Left lung (tissue), 10 donors: ENCODE measurements around the gene MREG. TPM values are rescaled to one million over a fixed set of nuclear protein-coding genes. Genes with fewer than 3 reads are reported as not detected.

Experiments
- ATAC-seq: fragments of 200-7000 bp; cut with Tn5 transposase; one replicate; pipeline ENCODE4 v1.9.1; 2020; ENCODE audit warnings: moderate library complexity
- DNase-seq, 4 donors: peaks; one replicate each; pipeline ENCODE4 v3.0.0-alpha.2; 2013 to 2020
- H3K27ac ChIP-seq, 2 donors: fragments of 200-600 bp; sonication (generic) in 1 of 2; one replicate each; pipeline versions ENCODE4 v1.5.0 to v1.8.0; 2020 to 2021
- H3K27me3 ChIP-seq, 2 donors: fragments of 200-600 bp; sonication (generic) in 1 of 2; one replicate each; pipeline versions ENCODE4 v1.5.0 to v1.8.0; 2020 to 2021
- H3K36me3 ChIP-seq, 2 donors: fragments of 200-600 bp; sonication (generic) in 1 of 2; one replicate each; pipeline versions ENCODE4 v1.5.0 to v1.8.0; 2020 to 2021
- H3K4me1 ChIP-seq, 2 donors: fragments of 200-600 bp; one replicate each; pipeline ENCODE4 v1.8.0; 2021
- H3K4me3 ChIP-seq, 2 donors: fragments of 200-600 bp; sonication (generic) in 1 of 2; one replicate each; pipeline versions ENCODE4 v1.5.0 to v1.8.0; 2020 to 2021; ENCODE audit warnings: mild to moderate bottlenecking in 1 of 2
- H3K9me3 ChIP-seq, 2 donors: fragments of 200-600 bp; sonication (generic) in 1 of 2; one replicate each; pipeline versions ENCODE4 v1.5.0 to v1.8.0; 2020 to 2021
- intact Hi-C, 2 donors: fragments of 100-400 bp; cut with DNase I; formaldehyde crosslinking; loops; one replicate each; pipeline versions ENCODE4 v1.11.2 to v1.14.2; 2022
- polyA plus RNA-seq, 6 donors: library from polyadenylated mRNA; unstranded; fragments of 120-200 nt; gene quantifications; one replicate each; pipeline ENCODE4 v1.2.1, GENCODE V29; 2013; ENCODE audit not compliant: insufficient read length in 6 of 6
- total RNA-seq, 2 donors: library from RNA; stranded (reverse); fragmentation: NEBNext Ultra II Directional; extraction: Animal tissue kit (Norgen Biotek cat#: 25700); gene quantifications; one replicate each; pipeline ENCODE4 v1.2.1, GENCODE V29; 2021
- TF ChIP-seq, protein P1 (sequence below), 2 donors: fragments of 200-600 bp; sonication (generic) in 1 of 2; IDR thresholded peaks; one replicate each; pipeline versions ENCODE4 v1.5.0 to v1.8.0; 2021; ENCODE audit warnings: antibody characterized with exemption in 2 of 2
- donor health status: DM: no; HTN: yes; CAD: no.
- donor health status: DM: no; HTN: no; CAD: no.

MREG gene
- total and polyA plus RNA-seq, 8 donors = 12.0 to 17.1 (median 15.0) TPM

DNA sequence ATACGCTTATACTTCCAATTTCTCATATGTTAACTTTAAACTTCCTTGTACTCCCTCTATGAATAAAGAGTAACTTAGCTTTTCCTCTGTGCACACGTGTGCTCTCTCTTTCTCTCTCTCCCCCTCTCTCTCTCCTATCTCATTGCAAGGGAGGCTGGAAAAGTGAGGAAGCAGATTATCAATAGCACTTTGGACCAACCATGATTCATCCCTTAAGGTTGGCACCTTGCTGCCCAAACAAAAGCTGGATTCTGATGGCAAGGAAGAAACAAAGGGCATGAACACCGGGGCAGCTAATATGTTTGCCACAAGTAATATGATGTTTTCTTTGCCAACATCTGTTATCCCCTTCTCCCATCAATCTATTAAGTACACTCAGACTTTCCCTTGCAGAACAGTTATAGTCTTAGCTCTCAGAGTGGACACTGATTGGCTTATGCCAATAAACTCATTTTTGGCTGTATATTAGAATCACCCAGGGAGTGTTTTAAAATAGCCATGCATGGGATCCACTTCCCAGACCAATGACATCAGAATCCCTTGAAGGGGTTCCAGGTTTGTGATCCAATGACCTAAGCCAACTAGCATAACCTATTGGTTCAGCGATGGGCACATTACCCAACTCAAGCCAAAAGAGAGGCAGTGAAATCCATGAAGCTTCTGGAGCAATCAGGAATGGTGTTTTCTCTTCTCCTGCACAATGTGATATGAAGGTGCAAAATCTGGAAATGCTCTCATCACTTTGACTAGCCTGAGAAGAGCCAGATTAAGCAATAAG lies 60.3 kb downstream of the MREG start:
- ATAC-seq = no peak
- no peak for DNase-seq
- H3K36me3 ChIP-seq = no peaks in the 10 kb centered on the region
- TF ChIP-seq, protein P1, sequence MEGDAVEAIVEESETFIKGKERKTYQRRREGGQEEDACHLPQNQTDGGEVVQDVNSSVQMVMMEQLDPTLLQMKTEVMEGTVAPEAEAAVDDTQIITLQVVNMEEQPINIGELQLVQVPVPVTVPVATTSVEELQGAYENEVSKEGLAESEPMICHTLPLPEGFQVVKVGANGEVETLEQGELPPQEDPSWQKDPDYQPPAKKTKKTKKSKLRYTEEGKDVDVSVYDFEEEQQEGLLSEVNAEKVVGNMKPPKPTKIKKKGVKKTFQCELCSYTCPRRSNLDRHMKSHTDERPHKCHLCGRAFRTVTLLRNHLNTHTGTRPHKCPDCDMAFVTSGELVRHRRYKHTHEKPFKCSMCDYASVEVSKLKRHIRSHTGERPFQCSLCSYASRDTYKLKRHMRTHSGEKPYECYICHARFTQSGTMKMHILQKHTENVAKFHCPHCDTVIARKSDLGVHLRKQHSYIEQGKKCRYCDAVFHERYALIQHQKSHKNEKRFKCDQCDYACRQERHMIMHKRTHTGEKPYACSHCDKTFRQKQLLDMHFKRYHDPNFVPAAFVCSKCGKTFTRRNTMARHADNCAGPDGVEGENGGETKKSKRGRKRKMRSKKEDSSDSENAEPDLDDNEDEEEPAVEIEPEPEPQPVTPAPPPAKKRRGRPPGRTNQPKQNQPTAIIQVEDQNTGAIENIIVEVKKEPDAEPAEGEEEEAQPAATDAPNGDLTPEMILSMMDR (IDR thresholded peaks at IDR 0.05) = no peak
- no peaks in the 10 kb centered on the region for H3K9me3 ChIP-seq
- H3K4me3 ChIP-seq = no peak overlapping the region
- H3K4me1 ChIP-seq = no peaks in the 10 kb centered on the region
- H3K27ac ChIP-seq = no peak overlapping the region
- no peaks in the 10 kb centered on the region for H3K27me3 ChIP-seq
- intact Hi-C loops = no loop called here

DNA sequence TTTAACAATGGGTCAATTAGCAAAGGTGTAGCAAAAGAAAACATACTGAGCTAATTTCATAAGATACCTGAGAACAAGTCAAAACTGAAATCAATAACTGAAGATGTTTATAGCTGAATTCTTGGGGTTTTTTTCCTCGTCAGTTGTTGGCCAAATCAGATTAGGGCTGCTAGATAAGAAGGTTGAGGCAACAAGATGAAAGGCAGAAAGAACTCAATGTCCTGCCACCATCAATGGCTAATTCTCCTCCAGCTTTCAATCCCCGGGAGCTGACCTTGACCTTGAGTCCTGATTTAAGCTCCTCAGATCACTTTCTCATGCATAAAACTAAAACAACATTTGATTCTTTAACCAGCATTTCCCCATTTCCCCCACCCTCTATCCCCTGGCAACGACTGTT lies 61.8 kb downstream of the MREG start:
- H3K4me3 ChIP-seq = no peak overlapping the region
- TF ChIP-seq, protein P1 (IDR thresholded peaks at IDR 0.05) = no peak
- DNase-seq (no peak), ATAC-seq (no peak)
- H3K4me1 ChIP-seq = no peaks in the 10 kb centered on the region
- H3K27ac ChIP-seq = no peak overlapping the region
- H3K9me3 ChIP-seq = no peaks in the 10 kb centered on the region
- no peaks in the 10 kb centered on the region for H3K36me3 ChIP-seq
- intact Hi-C loops = no loop called here
- H3K27me3 ChIP-seq = no peaks in the 10 kb centered on the region

DNA sequence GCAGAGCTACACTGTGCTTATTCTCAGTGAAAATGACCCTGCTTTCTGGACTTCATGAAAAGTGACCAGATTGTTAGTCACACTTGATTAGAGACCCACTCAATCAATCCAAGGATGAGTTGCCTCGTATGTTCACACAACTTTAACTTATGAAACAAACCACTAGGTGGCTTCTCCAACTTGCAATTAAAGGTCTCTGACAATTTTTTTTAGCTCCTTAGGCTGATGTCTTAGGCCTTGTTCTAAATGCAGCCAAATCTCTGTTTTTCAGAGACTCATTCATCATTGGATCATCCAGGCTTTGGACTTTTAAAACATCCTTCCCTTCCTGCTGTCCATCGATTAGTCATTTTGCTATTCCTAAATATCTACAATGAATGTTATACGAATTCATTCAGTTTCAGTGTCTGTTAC lies 63.4 kb downstream of the MREG start:
- Histone ChIP-seq H3K27me3 (no peaks in the 10 kb centered on the region), H3K9me3 (no peaks in the 10 kb centered on the region), H3K36me3 (peaks cover 0 to 6% of the 10 kb centered on the region in 2 donors), H3K4me1 (no peaks in the 10 kb centered on the region), H3K4me3 (no peak overlapping the region), H3K27ac (no peak overlapping the region)
- peak; percentile 82 for ATAC-seq
- TF ChIP-seq, protein P1 (IDR thresholded peaks at IDR 0.05) = peak; percentile 34 to 35
- intact Hi-C loops = no loop called here
- no peak for DNase-seq

DNA sequence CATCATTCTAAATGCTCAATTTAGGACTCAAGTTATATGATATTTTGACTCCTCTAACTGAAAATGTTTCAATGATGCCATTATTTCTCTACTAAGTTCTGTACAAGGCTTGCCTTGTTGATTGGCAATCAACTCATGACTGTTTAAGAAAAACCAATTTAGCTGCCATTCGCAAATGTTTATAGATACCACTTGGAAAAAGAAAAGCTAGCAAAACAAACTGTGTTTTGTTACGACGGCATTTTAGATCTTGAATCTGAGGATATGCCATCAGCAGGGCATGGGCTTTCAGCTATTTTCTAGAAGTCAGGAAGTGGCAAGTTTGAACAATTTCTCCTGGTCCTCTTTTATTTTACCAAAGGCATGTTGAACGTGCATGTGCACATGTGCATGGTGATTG lies 65.3 kb downstream of the MREG start:
- no peak for DNase-seq
- no peaks in the 10 kb centered on the region for H3K27me3 ChIP-seq
- peaks cover 0 to 23% of the 10 kb centered on the region in 2 donors for H3K36me3 ChIP-seq
- no peaks in the 10 kb centered on the region for H3K4me1 ChIP-seq
- no peaks in the 10 kb centered on the region for H3K9me3 ChIP-seq
- intact Hi-C loops = no loop called here
- H3K4me3 ChIP-seq = no peak overlapping the region
- no peak overlapping the region for H3K27ac ChIP-seq
- TF ChIP-seq, protein P1 (IDR thresholded peaks at IDR 0.05) = no peak
- no peak for ATAC-seq

DNA sequence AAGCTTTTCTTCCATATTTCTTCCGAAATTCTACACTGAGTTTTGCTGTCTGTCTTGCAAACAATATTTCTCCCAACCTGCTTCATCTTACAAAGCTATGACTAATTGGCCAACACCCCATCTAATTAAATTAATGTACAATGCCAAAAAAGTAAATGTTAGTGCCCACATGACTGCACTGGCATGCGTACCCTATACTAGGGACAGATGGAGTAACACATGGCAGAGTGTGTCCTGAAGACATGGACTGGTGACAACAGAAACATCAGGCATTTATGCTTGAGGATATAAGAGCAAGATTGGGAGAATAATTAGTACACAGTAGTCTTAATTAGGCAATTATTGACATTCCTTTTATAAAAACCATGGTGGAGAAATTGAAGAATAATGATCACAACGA lies 66.8 kb downstream of the MREG start:
- DNase-seq (no peak), ATAC-seq (no peak)
- TF ChIP-seq, protein P1 (IDR thresholded peaks at IDR 0.05) = no peak
- Histone ChIP-seq H3K4me1 (no peaks in the 10 kb centered on the region), H3K9me3 (no peaks in the 10 kb centered on the region), H3K27me3 (no peaks in the 10 kb centered on the region), H3K4me3 (no peak overlapping the region), H3K36me3 (peaks cover 0 to 24% of the 10 kb centered on the region in 2 donors), H3K27ac (no peak overlapping the region)
- intact Hi-C loops = no loop called here
